A549 (cell line): ENCODE measurements around the gene FAHD1. TPM values are rescaled to one million over a fixed set of nuclear protein-coding genes. Genes with fewer than 3 reads are reported as not detected.

Source experiments
- ATAC-seq, 2 experiments: fragments of 200-7000 bp in 1 of 2; fragments of >200 bp in 1 of 2; cut with Nextera tagmentation in 1 of 2; cut with Tn5 transposase in 1 of 2; 3 replicates each; pipeline versions ENCODE4 v1.8.0 to v1.9.1; 2018 to 2020; ENCODE audit warnings: mild to moderate bottlenecking in 1 of 2, moderate library complexity in 1 of 2
- CTCF ChIA-PET: fragments of 300-600 bp; sonication (Branson Sonifier 250); formaldehyde crosslinking; extraction: SDS; loops from one replicate; lab custom pipeline; 2021; ENCODE audit warnings: antibody characterized with exemption, inconsistent platforms; lab: Yijun Ruan, JAX
- POLR2A ChIA-PET: fragments of 350-600 bp; formaldehyde crosslinking; extraction: SDS; loops from one replicate; lab custom pipeline; 2021; ENCODE audit warnings: antibody characterized with exemption, inconsistent platforms; lab: Yijun Ruan, JAX
- DNase-seq, 2 experiments: peaks; one replicate each; pipeline versions ENCODE4 v3.0.0 to v3.0.0-alpha.2; 2011 to 2016; ENCODE audit warnings: low read depth in 1 of 2, low spot score in 1 of 2
- FAIRE-seq: peaks from 2 replicates; lab custom pipeline; 2011; peaks lifted over from hg19 to GRCh38; lab: Jason Lieb, UNC
- H3K27ac ChIP-seq, 2 experiments: fragments of >200 bp; sonication (Bioruptor Twin); formaldehyde crosslinking; 3 replicates each; pipeline ENCODE4 v1.5.1; 2016 to 2017
- H3K4me1 ChIP-seq: fragments of >200 bp; sonication (Bioruptor Twin); formaldehyde crosslinking; 3 replicates; pipeline ENCODE4 v1.6.1; 2016
- H3K4me2 ChIP-seq: fragments of >200 bp; sonication (Bioruptor Twin); formaldehyde crosslinking; 3 replicates; pipeline ENCODE4 v1.6.1; 2016
- H3K4me3 ChIP-seq: fragments of >200 bp; sonication (Bioruptor Twin); formaldehyde crosslinking; 3 replicates; pipeline ENCODE4 v1.5.1; 2016
- H3K9me3 ChIP-seq: fragments of >200 bp; sonication (Bioruptor Twin); formaldehyde crosslinking; 3 replicates; pipeline ENCODE4 v1.6.1; 2016
- ATOH8 ChIP-seq: fragments of 250-450 bp; sonication (Bioruptor Pico); IDR thresholded peaks from 2 replicates; pipeline ENCODE4 v1.5.0; 2020; ENCODE audit warnings: low read depth, mild to moderate bottlenecking, moderate library complexity
- CBX2 ChIP-seq: fragments of 200-600 bp; sonication (generic); IDR thresholded peaks from 2 replicates; pipeline ENCODE4 v1.6.1; 2016; ENCODE audit warnings: low read depth, mild to moderate bottlenecking, borderline replicate concordance
- CTCF ChIP-seq: fragments of >200 bp; sonication (Bioruptor Twin); formaldehyde crosslinking; IDR thresholded peaks from 3 replicates; pipeline ENCODE4 v1.5.1; 2016
- ESRRA ChIP-seq: fragments of 150-350 bp; IDR thresholded peaks from 2 replicates; pipeline ENCODE4 v1.6.1; 2014; ENCODE audit warnings: mild to moderate bottlenecking, low read length, borderline replicate concordance
- GATA3 ChIP-seq: IDR thresholded peaks from 2 replicates; pipeline ENCODE4 v1.6.1; 2012; ENCODE audit warnings: borderline replicate concordance
- KDM1A ChIP-seq: fragments of 200-600 bp; sonication (generic); IDR thresholded peaks from 2 replicates; pipeline ENCODE4 v1.6.1; 2016; ENCODE audit warnings: low read depth, mild to moderate bottlenecking
- KDM5A ChIP-seq: fragments of 200-600 bp; sonication (generic); IDR thresholded peaks from 2 replicates; pipeline ENCODE4 v1.6.1; 2016; ENCODE audit warnings: antibody characterized with exemption, mild to moderate bottlenecking
- MAFK ChIP-seq: fragments of 450-650 bp; IDR thresholded peaks from 2 replicates; pipeline ENCODE4 v1.6.1; 2014; ENCODE audit not compliant: partially characterized antibody
- MAZ ChIP-seq: fragments of 150-350 bp; IDR thresholded peaks from 2 replicates; pipeline ENCODE4 v1.6.1; 2014; ENCODE audit warnings: antibody characterized with exemption, low read depth, low read length, borderline replicate concordance
- NPAS2 ChIP-seq: fragments of 250-450 bp; sonication (Bioruptor Pico); IDR thresholded peaks from 2 replicates; pipeline ENCODE4 v1.8.0; 2022; ENCODE audit warnings: mild to moderate bottlenecking, moderate library complexity, borderline replicate concordance
- NR3C1 ChIP-seq: fragments of >200 bp; sonication (Bioruptor Twin); formaldehyde crosslinking; IDR thresholded peaks from 3 replicates; pipeline ENCODE4 v1.6.1; 2017
- POLR2AphosphoS2 ChIP-seq: conservative IDR thresholded peaks from 2 replicates; pipeline ENCODE4 v1.6.1; 2012; ENCODE audit warnings: low read length, improper control_type of control experiment, inconsistent platforms
- RCOR1 ChIP-seq: fragments of 150-350 bp; IDR thresholded peaks from 2 replicates; pipeline ENCODE4 v1.6.1; 2014; ENCODE audit warnings: antibody characterized with exemption, low read length, low read depth
- RNF2 ChIP-seq: fragments of 200-600 bp; sonication (generic); IDR thresholded peaks from 2 replicates; pipeline ENCODE4 v1.6.1; 2016; ENCODE audit warnings: low read depth, mild to moderate bottlenecking, antibody characterized with exemption, moderate library complexity, borderline replicate concordance
- SMC3 ChIP-seq: fragments of >200 bp; sonication (Bioruptor Twin); formaldehyde crosslinking; IDR thresholded peaks from 3 replicates; pipeline ENCODE4 v1.6.1; 2018; ENCODE audit warnings: inconsistent platforms
- SREBF2 ChIP-seq: fragments of 450-650 bp; IDR thresholded peaks from 2 replicates; pipeline ENCODE4 v1.6.1; 2014; ENCODE audit warnings: mild to moderate bottlenecking, moderate library complexity
- TP53 ChIP-seq: fragments of 250-450 bp; sonication (Bioruptor Pico); IDR thresholded peaks from 2 replicates; pipeline ENCODE4 v1.5.0; 2021; ENCODE audit warnings: mild to moderate bottlenecking, moderate library complexity
- ZFP36 ChIP-seq: fragments of 450-650 bp; IDR thresholded peaks from 2 replicates; pipeline ENCODE4 v1.6.1; 2014; ENCODE audit warnings: borderline replicate concordance; ENCODE audit not compliant: partially characterized antibody
- ZNF302 ChIP-seq: fragments of 250-450 bp; sonication (Bioruptor Pico); IDR thresholded peaks from 2 replicates; pipeline ENCODE4 v1.9.0; 2021; ENCODE audit warnings: inconsistent platforms, mild to moderate bottlenecking, moderate library complexity
- ZSCAN20 ChIP-seq: fragments of 250-450 bp; sonication (Bioruptor Pico); IDR thresholded peaks from 2 replicates; pipeline ENCODE4 v1.8.0; 2022; ENCODE audit warnings: mild to moderate bottlenecking, moderate library complexity
- WGBS: methylation state at CpG from one replicate; pipeline ENCODE4 v1.1.6; 2017; ENCODE audit errors: missing lambda C conversion rate; 5-methylcytosine and 5-hydroxymethylcytosine counted together
- polyA plus RNA-seq, 4 experiments: library from polyadenylated mRNA; depleted of rRNA in 3 of 4; stranded (reverse); fragments of >200 nt; fragmentation: RNase III in 1 of 4; extraction: RNeasy Plus Mini Kit Qiagen cat#74134 plus additional on column Dnase treatment in 1 of 4; gene quantifications; 2 replicates in 3 of 4; 3 replicates in 1 of 4; pipeline ENCODE4 v1.2.3, GENCODE V29; 2011 to 2017
- TF ChIP-seq, protein P1 (sequence below): IDR thresholded peaks from 2 replicates; pipeline ENCODE4 v1.6.1; 2012
- TF ChIP-seq, protein P2 (sequence below): IDR thresholded peaks from 2 replicates; pipeline ENCODE4 v1.6.1; 2012
- TF ChIP-seq, protein P3 (sequence below): fragments of 200-600 bp; sonication (generic); IDR thresholded peaks from 2 replicates; pipeline ENCODE4 v1.6.1; 2016; ENCODE audit warnings: antibody characterized with exemption, mild to moderate bottlenecking, moderate library complexity
- TF ChIP-seq, protein P4 (sequence below): fragments of >200 bp; sonication (Bioruptor Twin); formaldehyde crosslinking; IDR thresholded peaks from 2 replicates; pipeline ENCODE4 v1.6.1; 2016
- TF ChIP-seq, protein P5 (sequence below): fragments of >200 bp; sonication (Bioruptor Twin); formaldehyde crosslinking; IDR thresholded peaks from 3 replicates; pipeline ENCODE4 v1.6.1; 2016

FAHD1 gene
- polyA plus RNA-seq, 2 of the 4 experiments (the other 2 are of a cell fraction), result 30.6 to 68.4 TPM

DNA sequence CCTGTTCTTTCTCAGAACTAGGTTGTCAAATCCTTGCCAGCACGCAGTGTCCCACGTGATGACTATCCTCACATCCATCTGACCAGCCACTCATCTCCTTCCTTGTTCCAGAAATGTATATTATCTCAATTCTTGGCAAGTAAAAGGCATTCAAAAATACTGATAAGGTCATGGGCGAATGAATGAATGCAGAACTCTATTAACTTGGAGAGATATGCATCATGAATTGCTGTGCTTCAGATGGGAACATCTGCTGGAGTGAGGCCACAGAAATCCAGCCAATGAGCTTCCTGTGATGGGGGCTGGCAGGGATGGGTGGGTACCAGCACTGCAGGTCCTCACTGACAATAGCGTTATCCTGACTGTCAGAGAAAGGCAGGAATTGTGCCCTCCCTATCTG, 19.0 kb downstream of the FAHD1 start (continued):
- TF ChIP-seq, protein P1, sequence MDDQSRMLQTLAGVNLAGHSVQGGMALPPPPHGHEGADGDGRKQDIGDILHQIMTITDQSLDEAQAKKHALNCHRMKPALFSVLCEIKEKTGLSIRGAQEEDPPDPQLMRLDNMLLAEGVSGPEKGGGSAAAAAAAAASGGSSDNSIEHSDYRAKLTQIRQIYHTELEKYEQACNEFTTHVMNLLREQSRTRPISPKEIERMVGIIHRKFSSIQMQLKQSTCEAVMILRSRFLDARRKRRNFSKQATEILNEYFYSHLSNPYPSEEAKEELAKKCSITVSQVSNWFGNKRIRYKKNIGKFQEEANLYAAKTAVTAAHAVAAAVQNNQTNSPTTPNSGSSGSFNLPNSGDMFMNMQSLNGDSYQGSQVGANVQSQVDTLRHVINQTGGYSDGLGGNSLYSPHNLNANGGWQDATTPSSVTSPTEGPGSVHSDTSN, result no peak
- TF ChIP-seq, all 56 proteins: peak for 0

GRCh38 chr16:1846416-1846815, 19.4 kb downstream of the FAHD1 start:
- Histone ChIP-seq H3K4me1 (no peaks in the 10 kb centered on the region), H3K9me3 (no peaks in the 10 kb centered on the region), H3K4me2 (no peak overlapping the region), H3K4me3 (no peak overlapping the region), H3K27ac (no peak overlapping the region)
- FAIRE-seq (no peak), DNase-seq (no peak), ATAC-seq (no peak)
- 90% methylated on average over 1 of the region's 1 CpG for WGBS
- TF ChIP-seq TP53 (CRISPR knock-in tag), result no peak
- TF ChIP-seq KDM5A, result no peak
- TF ChIP-seq SREBF2, result no peak
- no peak for TF ChIP-seq SMC3
- TF ChIP-seq ZSCAN20 (CRISPR knock-in tag), result no peak
- TF ChIP-seq KDM1A, result no peak
- no peak for TF ChIP-seq ZFP36
- no peak for TF ChIP-seq RNF2
- TF ChIP-seq, protein P2, sequence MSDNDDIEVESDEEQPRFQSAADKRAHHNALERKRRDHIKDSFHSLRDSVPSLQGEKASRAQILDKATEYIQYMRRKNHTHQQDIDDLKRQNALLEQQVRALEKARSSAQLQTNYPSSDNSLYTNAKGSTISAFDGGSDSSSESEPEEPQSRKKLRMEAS, result no peak
- TF ChIP-seq, protein P3, sequence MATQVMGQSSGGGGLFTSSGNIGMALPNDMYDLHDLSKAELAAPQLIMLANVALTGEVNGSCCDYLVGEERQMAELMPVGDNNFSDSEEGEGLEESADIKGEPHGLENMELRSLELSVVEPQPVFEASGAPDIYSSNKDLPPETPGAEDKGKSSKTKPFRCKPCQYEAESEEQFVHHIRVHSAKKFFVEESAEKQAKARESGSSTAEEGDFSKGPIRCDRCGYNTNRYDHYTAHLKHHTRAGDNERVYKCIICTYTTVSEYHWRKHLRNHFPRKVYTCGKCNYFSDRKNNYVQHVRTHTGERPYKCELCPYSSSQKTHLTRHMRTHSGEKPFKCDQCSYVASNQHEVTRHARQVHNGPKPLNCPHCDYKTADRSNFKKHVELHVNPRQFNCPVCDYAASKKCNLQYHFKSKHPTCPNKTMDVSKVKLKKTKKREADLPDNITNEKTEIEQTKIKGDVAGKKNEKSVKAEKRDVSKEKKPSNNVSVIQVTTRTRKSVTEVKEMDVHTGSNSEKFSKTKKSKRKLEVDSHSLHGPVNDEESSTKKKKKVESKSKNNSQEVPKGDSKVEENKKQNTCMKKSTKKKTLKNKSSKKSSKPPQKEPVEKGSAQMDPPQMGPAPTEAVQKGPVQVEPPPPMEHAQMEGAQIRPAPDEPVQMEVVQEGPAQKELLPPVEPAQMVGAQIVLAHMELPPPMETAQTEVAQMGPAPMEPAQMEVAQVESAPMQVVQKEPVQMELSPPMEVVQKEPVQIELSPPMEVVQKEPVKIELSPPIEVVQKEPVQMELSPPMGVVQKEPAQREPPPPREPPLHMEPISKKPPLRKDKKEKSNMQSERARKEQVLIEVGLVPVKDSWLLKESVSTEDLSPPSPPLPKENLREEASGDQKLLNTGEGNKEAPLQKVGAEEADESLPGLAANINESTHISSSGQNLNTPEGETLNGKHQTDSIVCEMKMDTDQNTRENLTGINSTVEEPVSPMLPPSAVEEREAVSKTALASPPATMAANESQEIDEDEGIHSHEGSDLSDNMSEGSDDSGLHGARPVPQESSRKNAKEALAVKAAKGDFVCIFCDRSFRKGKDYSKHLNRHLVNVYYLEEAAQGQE, result no peak
- TF ChIP-seq CTCF, result no peak
- no peak for TF ChIP-seq ZNF302 (CRISPR knock-in tag)
- TF ChIP-seq ATOH8 (CRISPR knock-in tag), result no peak
- CTCF ChIA-PET, result interaction anchor here (0.9 to 6.0 kb wide), 5 partner anchors 9 to 84 kb away, joined by 3 to 43 read pairs (median 3); no protein-coding TSS in a partner anchor
- POLR2A ChIA-PET, result interaction anchor here (0.6 kb wide), 1 partner anchor 388 kb away, joined by 3 read pairs; no protein-coding TSS in a partner anchor

GRCh38 chr16:1850981-1851380, 24.0 kb downstream of the FAHD1 start:
- ATAC-seq (no peak), FAIRE-seq (no peak), DNase-seq (no peak)
- H3K4me1 ChIP-seq, result no peaks in the 10 kb centered on the region
- 84% methylated on average over 7 of the region's 7 CpGs for WGBS
- H3K27ac ChIP-seq, result no peak overlapping the region
- no peak overlapping the region for H3K4me2 ChIP-seq
- H3K4me3 ChIP-seq, result no peak overlapping the region
- ChIA-PET CTCF (interaction anchor here (1.2 kb wide), 1 partner anchor 153 kb away, joined by 3 read pairs; no protein-coding TSS in a partner anchor), POLR2A (no interaction called here)
- no peaks in the 10 kb centered on the region for H3K9me3 ChIP-seq
- TF ChIP-seq NR3C1 (no peak), GATA3 (no peak), RNF2 (no peak), CBX2 (no peak), MAZ (no peak), SREBF2 (no peak), ESRRA (no peak), NPAS2 (CRISPR knock-in tag) (no peak), MAFK (no peak), ZSCAN20 (CRISPR knock-in tag) (no peak), TP53 (CRISPR knock-in tag) (no peak), RCOR1 (no peak), POLR2AphosphoS2 (no peak)
- TF ChIP-seq, protein P4, sequence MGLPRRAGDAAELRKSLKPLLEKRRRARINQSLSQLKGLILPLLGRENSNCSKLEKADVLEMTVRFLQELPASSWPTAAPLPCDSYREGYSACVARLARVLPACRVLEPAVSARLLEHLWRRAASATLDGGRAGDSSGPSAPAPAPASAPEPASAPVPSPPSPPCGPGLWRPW, result no peak
- TF ChIP-seq, protein P1, result no peak
- TF ChIP-seq, protein P5, sequence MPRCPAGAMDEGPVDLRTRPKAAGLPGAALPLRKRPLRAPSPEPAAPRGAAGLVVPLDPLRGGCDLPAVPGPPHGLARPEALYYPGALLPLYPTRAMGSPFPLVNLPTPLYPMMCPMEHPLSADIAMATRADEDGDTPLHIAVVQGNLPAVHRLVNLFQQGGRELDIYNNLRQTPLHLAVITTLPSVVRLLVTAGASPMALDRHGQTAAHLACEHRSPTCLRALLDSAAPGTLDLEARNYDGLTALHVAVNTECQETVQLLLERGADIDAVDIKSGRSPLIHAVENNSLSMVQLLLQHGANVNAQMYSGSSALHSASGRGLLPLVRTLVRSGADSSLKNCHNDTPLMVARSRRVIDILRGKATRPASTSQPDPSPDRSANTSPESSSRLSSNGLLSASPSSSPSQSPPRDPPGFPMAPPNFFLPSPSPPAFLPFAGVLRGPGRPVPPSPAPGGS, result no peak
